ENCODE measurements around the gene CISD1. TPM values are rescaled to one million over a fixed set of nuclear protein-coding genes. Genes with fewer than 3 reads are reported as not detected.
"Not testable (repeated sequence)": the region's sequence is repeated elsewhere in the genome, so short reads cannot be mapped to it uniquely, and the experiment has no call there.

The CISD1 gene
- total RNA-seq, 1 donor = 63.8 TPM

DNA sequence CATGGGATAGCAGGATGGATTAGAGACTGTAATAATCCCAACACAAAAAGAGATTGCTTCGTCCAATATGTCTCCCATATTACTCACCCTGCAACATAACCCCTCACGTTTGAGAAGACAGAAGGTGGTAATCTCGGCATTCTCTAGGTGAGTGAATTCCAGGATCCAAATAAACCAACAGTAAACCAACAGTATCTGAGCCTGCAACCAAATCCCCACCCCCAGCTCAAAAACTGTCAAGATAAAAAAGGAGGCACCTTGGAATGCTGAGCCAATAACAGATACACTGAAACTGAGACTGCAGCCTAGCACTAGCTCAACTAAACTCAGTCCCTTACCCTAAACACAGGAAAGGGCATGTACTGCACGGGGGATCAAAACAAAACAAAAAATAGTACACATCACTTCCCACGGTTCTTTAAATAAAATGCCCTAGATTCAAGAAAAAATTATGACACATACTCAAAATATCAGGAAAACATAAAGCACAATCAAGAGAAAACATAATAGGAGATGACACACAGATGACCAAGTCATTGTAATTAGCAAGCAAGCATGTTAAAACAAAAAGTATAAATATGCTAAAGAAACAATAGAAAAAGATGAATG, 29.3 kb upstream of the CISD1 start:
- no peak overlapping the region for H3K4me3 ChIP-seq (ENCODE audit: low read depth, low read length)
- TF ChIP-seq, protein P1, sequence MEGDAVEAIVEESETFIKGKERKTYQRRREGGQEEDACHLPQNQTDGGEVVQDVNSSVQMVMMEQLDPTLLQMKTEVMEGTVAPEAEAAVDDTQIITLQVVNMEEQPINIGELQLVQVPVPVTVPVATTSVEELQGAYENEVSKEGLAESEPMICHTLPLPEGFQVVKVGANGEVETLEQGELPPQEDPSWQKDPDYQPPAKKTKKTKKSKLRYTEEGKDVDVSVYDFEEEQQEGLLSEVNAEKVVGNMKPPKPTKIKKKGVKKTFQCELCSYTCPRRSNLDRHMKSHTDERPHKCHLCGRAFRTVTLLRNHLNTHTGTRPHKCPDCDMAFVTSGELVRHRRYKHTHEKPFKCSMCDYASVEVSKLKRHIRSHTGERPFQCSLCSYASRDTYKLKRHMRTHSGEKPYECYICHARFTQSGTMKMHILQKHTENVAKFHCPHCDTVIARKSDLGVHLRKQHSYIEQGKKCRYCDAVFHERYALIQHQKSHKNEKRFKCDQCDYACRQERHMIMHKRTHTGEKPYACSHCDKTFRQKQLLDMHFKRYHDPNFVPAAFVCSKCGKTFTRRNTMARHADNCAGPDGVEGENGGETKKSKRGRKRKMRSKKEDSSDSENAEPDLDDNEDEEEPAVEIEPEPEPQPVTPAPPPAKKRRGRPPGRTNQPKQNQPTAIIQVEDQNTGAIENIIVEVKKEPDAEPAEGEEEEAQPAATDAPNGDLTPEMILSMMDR (IDR thresholded peaks at IDR 0.05; ENCODE audit: insufficient read depth, low read length) = no peak
- DNase-seq (ENCODE audit: low read depth) = no peak

DNA sequence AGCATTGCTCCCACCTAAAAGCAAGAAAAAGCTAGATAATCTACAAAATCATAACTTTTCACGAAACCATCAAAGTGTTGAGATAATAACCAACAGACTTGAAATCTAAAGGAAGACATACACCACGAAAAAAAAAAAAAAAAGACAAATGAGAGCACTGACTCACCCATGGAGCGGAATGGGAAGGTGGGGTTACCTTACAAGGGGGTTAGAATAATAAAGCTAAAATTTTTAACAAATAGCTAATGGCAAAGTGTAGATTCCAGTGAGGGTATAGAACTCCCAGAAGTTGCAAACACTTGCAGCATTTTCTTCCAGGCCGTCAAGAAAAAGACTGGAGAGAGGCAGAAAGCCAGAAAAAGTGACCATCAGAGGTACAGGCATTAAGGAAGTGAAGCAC, 28.4 kb upstream of the CISD1 start:
- H3K4me3 ChIP-seq (ENCODE audit: low read depth, low read length) = no peak overlapping the region
- TF ChIP-seq, protein P1 (IDR thresholded peaks at IDR 0.05; ENCODE audit: insufficient read depth, low read length) = no peak
- peak; percentile 37 for DNase-seq (ENCODE audit: low read depth)

DNA sequence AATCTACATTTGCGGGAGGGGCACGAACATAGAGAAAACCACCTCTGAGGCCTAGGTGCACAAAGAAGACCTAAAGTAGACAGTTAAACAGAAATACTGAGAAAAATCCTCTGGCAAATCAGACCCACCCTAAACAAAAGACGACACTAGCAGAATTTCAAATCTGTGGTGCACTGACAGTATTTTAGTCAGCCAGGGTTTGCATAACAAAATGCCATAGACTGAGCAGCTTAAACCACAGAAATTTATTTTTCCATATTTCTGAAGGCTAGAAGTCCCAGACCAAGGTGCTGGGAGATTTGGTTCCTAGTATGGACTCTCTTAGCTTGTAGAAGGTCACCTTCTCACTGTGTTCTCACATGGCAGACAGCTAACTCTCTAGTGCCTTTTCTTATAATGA, 27.6 kb upstream of the CISD1 start:
- TF ChIP-seq, protein P1 (IDR thresholded peaks at IDR 0.05; ENCODE audit: insufficient read depth, low read length) = no peak
- H3K4me3 ChIP-seq (ENCODE audit: low read depth, low read length) = no peak overlapping the region
- DNase-seq (ENCODE audit: low read depth) = peak; percentile 56

DNA sequence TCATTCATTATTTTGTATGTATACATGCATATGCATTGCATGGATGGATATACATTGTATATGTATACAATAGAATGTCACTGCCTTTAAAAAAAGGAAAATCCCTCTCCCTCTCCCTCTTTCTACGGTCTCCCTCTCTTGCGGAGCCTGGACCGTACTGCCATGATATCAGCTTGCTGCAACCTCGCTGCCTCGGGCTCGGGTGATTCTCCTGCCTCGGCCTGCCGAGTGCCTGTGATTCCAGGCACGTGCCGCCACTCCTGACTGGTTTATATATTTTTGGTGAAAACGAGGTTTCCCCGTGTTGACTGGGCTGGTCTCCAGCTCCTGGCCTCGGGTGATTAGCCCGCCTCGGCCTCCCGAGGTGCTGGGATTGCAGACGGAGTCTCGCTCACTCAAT, 25.7 kb upstream of the CISD1 start:
- TF ChIP-seq, protein P1 (IDR thresholded peaks at IDR 0.05; ENCODE audit: insufficient read depth, low read length) = no peak
- no peak for DNase-seq (ENCODE audit: low read depth)
- no peak overlapping the region for H3K4me3 ChIP-seq (ENCODE audit: low read depth, low read length)

DNA sequence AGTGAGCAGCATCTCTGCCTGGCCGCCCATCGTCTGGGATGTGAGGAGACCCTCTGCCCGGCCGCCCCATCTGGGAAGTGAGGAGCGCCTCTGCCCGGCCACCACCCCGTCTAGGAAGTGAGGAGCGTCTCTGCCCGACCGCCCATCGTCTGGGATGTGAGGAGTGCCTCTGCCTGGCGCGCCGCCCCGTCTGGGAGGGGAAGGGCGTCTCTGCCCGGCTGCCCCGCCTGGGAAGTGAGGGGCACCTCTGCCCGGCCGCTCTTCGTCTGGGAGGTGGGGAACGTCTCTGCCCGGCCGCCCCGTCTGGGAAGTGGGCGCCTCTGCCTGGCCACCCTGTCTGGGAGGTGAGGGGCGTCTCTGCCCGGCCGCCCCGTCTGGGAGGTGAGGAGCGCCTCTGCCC, 25.2 kb upstream of the CISD1 start:
- DNase-seq (ENCODE audit: low read depth); H3K4me3 ChIP-seq (ENCODE audit: low read depth, low read length): not testable (repeated sequence)

DNA sequence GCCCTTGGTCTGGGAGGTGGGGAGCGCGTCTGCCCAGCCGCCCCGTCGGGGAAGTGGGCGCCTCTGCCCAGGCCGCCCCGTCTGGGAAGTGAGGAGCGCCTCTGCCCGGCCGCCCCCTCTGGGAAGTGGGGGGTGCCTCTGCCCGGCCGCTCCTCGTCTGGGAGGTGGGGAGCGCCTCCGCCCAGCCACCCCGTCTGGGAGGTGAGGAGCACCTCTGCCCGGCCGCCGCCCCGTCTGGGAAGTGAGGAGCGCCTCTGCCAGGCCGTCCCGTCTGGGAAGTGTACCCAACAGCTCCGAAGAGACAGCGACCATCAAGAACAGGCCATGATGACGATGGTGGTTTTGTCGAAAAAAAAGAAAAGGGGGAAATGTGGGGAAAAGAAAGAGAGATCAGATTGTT, 24.7 kb upstream of the CISD1 start:
- H3K4me3 ChIP-seq (ENCODE audit: low read depth, low read length) = not testable (repeated sequence)

DNA sequence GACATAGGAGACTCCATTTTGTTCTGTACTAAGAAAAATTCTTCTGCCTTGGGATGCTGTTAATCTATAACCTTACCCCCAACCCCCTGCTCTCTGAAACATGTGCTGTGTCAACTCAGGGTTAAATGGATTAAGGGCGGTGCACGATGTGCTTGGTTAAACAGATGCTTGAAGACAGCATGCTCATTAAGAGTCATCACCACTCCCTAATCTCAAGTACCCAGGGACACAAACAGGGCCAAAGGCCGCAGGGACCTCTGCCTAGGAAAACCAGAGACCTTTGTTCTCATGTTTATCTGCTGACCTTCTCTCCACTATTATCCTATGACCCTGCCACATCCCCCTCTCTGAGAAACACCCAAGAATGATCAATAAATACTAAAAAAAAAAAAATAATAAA, 24.3 kb upstream of the CISD1 start:
- not testable (repeated sequence) for H3K4me3 ChIP-seq (ENCODE audit: low read depth, low read length)

More for the DNA sequence above, 24.7 kb upstream of the CISD1 start:
- DNase-seq (ENCODE audit: low read depth) = not testable (repeated sequence)

DNA sequence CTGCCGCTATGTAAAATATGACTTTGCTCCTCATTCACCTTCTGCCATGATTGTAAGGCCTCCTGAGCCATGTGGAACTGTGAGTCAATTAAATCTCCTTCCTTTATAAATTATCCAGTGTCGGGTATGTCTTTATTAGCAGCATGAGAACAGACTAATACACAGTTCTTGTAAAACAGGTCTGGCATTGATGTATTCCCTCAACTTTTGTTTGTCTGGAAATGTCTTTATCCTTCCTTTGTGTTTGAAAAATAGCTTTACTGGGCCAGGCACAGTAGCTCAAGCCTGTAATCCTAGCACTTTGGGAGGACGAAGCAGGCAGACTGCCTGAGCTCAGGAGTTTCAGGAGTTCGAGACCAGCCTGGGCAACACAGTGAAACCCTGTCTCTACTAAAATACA, 15.8 kb upstream of the CISD1 start:
- no peak overlapping the region for H3K4me3 ChIP-seq (ENCODE audit: low read depth, low read length)
- DNase-seq (ENCODE audit: low read depth) = no peak
- TF ChIP-seq, protein P1 (IDR thresholded peaks at IDR 0.05; ENCODE audit: insufficient read depth, low read length) = no peak

More for the DNA sequence above, 24.3 kb upstream of the CISD1 start:
- DNase-seq (ENCODE audit: low read depth) = not testable (repeated sequence)

Measured in fibroblast of the aortic adventitia (primary cell).